Left ventricle myocardium inferior (tissue), 1 donor: ENCODE results near the gene DCT. TPM values are rescaled to one million over a fixed set of nuclear protein-coding genes. Genes with fewer than 3 reads are reported as not detected.

Experiments
- DNase-seq: peaks from one replicate; pipeline ENCODE4 v3.0.0-alpha.2; 2020
- H3K27ac ChIP-seq: fragments of 200-600 bp; replicated peaks from 2 replicates; pipeline ENCODE4 v1.8.0; 2021
- H3K27me3 ChIP-seq: fragments of 200-600 bp; 2 replicates; pipeline ENCODE4 v1.8.0; 2021; ENCODE audit warnings: low read depth
- H3K36me3 ChIP-seq: fragments of 200-600 bp; 2 replicates; pipeline ENCODE4 v1.8.0; 2021
- H3K4me1 ChIP-seq: fragments of 200-600 bp; 2 replicates; pipeline ENCODE4 v1.8.0; 2021
- H3K4me3 ChIP-seq: fragments of 200-600 bp; 2 replicates; pipeline ENCODE4 v1.8.0; 2021; ENCODE audit warnings: mild to moderate bottlenecking, moderate library complexity
- H3K9me3 ChIP-seq: fragments of 200-600 bp; replicated peaks from 2 replicates; pipeline ENCODE4 v1.8.0; 2021
- intact Hi-C: fragments of 100-400 bp; cut with micrococcal nuclease; formaldehyde crosslinking; loops from one replicate; pipeline ENCODE4 v1.11.0; 2022
- total RNA-seq: library from RNA; stranded (reverse); fragmentation: NEBNext Ultra II Directional; extraction: Animal tissue kit (Norgen Biotek cat#: 25700); gene quantifications from one replicate; pipeline ENCODE4 v1.2.1, GENCODE V29; 2021
- TF ChIP-seq, protein P1 (sequence below): fragments of 200-600 bp; IDR thresholded peaks from 2 replicates; pipeline ENCODE4 v1.8.0; 2021; ENCODE audit warnings: antibody characterized with exemption, mild to moderate bottlenecking, borderline replicate concordance
- donor health status: DM: no; HTN: yes; CAD: no; lungs with severe emphysema.

DCT gene
- total RNA-seq, 1 donor from 2014 or later: 0.16 TPM

DNA sequence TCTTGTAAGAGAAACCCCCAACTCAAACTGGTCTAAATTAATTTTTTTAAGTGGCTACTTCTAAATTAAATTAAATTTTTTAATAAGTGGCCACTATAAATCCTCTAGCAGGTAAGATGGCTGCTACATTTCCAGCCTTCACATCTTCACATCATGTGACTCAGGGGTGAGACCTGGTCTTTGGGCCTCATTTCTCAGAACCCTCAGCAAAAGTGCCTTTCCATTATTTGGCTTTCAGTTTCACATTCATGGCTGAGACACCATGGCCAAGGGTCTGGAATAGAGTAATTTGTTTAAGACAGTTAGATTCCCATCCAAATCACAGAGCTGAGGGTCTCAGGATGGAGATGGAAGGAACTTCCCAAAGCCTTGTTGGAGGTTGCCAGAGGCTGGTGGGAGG, 47.5 kb downstream of the DCT start:
- H3K36me3 ChIP-seq: no peaks in the 10 kb centered on the region
- H3K27me3 ChIP-seq: peaks cover 11% of the 10 kb centered on the region
- no peak for DNase-seq
- no peaks in the 10 kb centered on the region for H3K9me3 ChIP-seq
- TF ChIP-seq, protein P1, sequence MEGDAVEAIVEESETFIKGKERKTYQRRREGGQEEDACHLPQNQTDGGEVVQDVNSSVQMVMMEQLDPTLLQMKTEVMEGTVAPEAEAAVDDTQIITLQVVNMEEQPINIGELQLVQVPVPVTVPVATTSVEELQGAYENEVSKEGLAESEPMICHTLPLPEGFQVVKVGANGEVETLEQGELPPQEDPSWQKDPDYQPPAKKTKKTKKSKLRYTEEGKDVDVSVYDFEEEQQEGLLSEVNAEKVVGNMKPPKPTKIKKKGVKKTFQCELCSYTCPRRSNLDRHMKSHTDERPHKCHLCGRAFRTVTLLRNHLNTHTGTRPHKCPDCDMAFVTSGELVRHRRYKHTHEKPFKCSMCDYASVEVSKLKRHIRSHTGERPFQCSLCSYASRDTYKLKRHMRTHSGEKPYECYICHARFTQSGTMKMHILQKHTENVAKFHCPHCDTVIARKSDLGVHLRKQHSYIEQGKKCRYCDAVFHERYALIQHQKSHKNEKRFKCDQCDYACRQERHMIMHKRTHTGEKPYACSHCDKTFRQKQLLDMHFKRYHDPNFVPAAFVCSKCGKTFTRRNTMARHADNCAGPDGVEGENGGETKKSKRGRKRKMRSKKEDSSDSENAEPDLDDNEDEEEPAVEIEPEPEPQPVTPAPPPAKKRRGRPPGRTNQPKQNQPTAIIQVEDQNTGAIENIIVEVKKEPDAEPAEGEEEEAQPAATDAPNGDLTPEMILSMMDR: no peak
- no peak overlapping the region for H3K27ac ChIP-seq
- peaks cover 6% of the 10 kb centered on the region for H3K4me1 ChIP-seq
- intact Hi-C loops: no loop called here
- H3K4me3 ChIP-seq: no peak overlapping the region

DNA sequence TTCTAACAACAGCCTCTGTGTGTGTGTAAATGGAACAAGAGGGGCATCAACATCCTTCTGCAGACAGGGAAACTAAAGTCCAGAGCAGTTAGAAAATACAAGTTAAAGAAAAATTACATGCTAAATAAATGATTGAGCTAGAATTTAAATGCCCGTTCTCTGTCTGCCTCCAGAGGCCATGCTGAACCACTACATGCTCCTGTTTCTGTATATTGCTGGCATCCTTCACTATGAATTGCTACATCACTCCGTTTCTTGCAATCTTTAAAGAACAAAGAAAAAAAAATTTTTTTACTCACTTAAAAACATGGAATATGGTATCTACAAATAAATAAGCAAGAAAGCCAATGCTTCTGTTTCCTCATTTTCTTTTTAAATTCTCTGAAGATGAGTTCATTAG, 47.9 kb downstream of the DCT start:
- intact Hi-C loops: no loop called here
- no peaks in the 10 kb centered on the region for H3K9me3 ChIP-seq
- DNase-seq: no peak
- no peaks in the 10 kb centered on the region for H3K36me3 ChIP-seq
- no peak overlapping the region for H3K27ac ChIP-seq
- TF ChIP-seq, protein P1: no peak
- H3K27me3 ChIP-seq: peaks cover 11% of the 10 kb centered on the region
- no peak overlapping the region for H3K4me3 ChIP-seq
- peaks cover 6% of the 10 kb centered on the region for H3K4me1 ChIP-seq

DNA sequence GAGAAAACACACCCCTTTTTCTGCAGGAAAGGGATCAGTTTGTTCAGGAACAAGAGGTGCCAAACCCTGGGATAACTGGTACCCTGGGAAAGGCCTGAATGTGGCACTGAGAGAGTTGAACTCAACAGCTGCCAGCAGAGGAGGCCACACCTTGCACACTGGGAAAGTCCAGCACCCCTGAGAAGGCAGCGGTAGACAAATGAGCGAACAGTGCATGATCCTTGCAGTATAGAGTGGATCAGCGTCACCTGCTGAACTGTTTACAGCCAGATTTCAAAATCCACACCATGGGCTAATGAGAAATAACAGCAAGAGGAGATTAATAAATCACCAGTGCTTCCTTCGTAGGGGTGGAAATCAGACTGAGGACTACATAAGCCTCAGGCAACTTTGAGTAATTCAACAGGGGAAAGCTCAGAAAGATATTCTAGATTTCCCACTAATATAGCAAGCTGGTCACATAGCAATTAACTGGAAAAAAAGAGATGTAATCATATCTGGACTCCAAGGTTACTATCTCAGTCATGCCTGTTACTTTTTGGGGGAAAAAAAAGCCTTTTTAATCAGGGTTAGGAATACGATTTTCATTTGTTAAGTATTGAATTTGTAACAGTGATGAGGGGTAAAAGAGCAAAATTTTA, 52.0 kb downstream of the DCT start:
- TF ChIP-seq, protein P1: no peak
- H3K4me3 ChIP-seq: no peak overlapping the region
- H3K27me3 ChIP-seq: peaks cover 11% of the 10 kb centered on the region
- intact Hi-C loops: no loop called here
- H3K27ac ChIP-seq: no peak overlapping the region
- H3K36me3 ChIP-seq: no peaks in the 10 kb centered on the region
- no peak for DNase-seq
- H3K9me3 ChIP-seq: no peaks in the 10 kb centered on the region
- H3K4me1 ChIP-seq: no peaks in the 10 kb centered on the region

DNA sequence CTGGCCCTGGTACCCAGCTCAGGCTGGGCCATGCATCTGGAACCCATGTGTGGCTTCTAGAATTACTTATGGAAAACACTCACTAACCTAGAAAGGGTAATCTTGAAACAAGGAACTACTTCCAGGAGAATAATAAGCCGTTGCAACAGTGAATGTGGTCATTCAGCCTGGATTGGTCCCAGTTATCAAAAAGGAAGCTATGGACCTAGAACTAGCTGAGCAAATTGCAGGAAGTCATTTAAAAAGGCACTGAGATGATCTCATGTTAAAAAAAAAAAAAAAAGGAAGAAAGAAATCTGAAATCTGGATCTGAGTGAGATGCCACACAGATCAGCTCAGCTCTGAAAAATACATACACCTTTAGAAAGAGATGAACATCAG, 59.6 kb downstream of the DCT start:
- no peak overlapping the region for H3K27ac ChIP-seq
- DNase-seq: no peak
- intact Hi-C loops: no loop called here
- H3K4me3 ChIP-seq: no peak overlapping the region
- H3K9me3 ChIP-seq: peaks cover 21% of the 10 kb centered on the region
- H3K36me3 ChIP-seq: no peaks in the 10 kb centered on the region
- TF ChIP-seq, protein P1: no peak
- peaks cover 17% of the 10 kb centered on the region for H3K27me3 ChIP-seq
- peaks cover under 1% of the 10 kb centered on the region for H3K4me1 ChIP-seq

DNA sequence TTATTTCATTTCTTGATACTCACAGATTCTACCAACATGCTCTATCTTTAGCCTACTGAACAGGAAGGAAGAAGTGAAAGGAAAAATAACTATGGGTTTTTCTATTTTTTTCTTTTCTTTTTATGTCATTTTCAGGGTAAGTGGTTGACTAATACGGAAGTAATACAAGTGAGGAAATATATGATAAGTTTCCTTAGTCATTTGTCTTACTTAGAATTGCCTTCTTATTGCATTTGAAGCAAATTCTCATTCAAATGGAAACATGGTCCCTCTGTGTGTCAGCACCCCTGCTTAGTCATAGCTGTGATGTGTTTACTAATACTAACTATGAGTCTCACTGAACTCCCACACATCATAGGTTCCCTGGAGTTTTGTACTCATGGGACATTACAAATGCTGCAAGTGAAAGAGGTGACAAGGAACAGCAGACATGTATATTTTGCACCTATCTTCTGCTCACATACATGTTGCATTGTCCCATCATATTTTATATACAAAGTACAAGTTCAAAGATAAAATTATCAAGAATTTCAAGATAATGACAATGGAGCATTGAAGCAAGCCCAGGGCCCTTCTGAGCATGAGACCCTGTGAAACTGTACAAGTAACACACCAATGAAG, 60.1 kb downstream of the DCT start:
- Histone ChIP-seq H3K36me3 (no peaks in the 10 kb centered on the region), H3K4me1 (peaks cover 4% of the 10 kb centered on the region), H3K27ac (no peak overlapping the region), H3K9me3 (peaks cover 21% of the 10 kb centered on the region), H3K27me3 (peaks cover 17% of the 10 kb centered on the region), H3K4me3 (no peak overlapping the region)
- TF ChIP-seq, protein P1: no peak
- intact Hi-C loops: no loop called here
- DNase-seq: no peak
